Stimulated activated CD4-positive, alpha-beta T cell treated with anti-CD3 and anti-CD28 coated beads, Interleukin-4, amount 100 ng/mL, for 1 hour (primary cell): Measurements from ENCODE around the gene LRRC8D.

Experiments used
- DNase-seq: peaks from one replicate; pipeline ENCODE4 v3.0.0-alpha.2; 2020

Gene LRRC8D

GRCh38 chr1:89834083-89834704 is 13.4 kb downstream of the LRRC8D start:
- no peak for DNase-seq

DNA sequence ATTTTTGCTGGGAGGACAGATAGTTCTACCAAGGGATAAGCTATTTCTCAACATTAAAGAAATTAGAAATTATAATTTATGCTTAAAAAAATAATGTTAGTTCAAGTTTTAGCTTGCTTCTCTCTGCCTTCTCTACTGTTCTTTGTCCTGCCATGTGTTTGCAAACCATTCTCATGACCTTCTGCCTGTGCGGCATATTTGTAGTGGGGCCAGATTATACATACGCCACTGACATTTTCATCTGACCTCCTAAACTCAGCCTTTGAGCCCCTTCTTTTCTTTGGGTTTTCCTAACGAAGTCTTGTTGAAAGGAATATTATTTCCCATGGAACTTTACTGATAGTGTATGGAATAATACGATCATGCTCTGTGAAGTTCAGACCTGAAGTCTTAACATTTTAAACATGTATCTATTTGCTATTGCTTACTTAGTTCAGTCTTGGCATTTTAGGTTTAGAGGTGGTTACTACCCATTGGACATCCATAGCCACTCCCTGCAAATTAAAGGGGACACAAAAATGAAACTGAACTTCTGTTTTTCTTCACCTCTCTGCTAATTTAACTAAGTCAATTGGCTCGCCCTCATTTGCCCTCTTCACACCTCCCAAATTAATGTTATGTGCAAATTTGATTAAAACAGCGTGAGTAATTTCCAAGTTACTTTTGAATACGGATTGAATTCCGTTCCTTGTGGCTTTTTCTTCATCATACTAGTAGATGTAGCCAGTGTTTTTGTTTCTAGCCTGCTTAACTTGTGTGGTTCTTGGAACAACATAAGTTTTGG is 15.6 kb downstream of the LRRC8D start:
- DNase-seq, result no peak

GRCh38 chr1:89837036-89837481 is 16.2 kb downstream of the LRRC8D start:
- DNase-seq, result no peak

GRCh38 chr1:89837510-89837909 is 16.7 kb downstream of the LRRC8D start:
- DNase-seq, result no peak

DNA sequence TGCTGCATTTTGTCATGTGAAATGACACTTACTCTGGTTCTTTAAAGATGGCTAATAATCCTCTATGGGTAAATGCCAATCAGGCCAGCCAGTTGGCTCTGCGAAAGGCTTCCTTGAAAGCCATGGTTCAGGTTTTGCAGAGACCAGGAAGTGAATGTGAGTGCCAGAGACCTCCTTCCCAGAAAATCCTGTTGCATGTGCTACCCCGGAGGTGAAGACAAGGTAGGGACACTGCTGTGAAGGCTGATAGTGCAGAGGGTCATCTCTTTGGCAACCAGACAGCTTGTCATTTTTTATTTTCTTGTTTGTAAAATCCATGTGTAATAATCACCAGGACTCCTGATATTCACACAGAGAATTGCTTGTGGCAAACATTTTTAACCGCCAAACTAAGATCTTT is 18.7 kb downstream of the LRRC8D start:
- no peak for DNase-seq

DNA sequence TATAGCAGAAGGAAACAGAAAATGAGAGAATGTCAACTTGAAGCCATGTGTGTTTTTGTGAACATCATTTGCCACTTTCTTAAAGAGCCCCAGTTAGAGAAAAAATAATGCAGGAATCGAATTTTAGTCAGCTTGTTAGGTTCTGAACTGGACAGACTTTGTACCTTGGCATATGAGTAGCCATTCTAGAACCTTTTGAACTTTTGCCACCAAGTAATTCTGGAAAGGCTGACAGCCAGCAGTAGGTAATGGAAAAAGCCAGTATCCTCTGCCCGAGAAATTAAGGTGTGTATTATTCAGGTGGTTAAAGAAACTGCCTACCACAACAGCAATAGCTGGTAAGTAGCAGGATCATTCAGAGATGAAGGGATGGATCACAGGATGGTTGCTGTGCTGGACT is 20.7 kb downstream of the LRRC8D start:
- DNase-seq, result no peak

DNA sequence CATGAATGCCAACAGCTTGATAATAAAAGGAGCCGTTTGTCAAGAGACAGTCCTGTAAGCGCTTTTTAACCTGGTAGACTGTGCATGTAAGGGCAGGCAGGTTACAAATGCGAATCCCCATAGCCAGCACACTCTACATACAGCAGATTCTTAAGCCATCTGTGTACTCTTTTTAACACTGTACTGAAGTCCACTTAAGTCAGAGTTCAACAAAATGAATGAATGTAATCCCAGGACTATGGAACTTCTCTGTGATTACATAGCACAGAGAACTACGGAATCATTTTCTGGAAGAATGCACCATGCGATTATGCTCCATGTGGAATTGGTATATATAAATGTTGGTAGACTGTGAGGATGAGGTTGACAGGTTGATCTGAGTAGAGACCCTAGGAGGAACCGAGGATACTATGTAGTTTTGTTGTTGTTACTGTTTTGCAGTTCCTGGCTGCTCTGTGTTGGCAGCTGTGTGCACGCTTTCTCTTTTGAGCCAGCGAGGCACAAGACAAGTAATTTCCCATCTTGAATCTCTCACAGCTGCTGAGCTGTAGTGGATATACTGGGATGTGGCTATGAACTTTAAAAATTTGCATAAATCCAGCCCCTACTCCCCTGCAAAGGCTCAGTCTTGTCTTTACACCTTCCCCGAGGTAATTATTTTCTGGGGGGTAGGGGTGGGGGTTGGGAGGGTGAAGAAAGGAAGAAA is 21.9 kb downstream of the LRRC8D start:
- no peak for DNase-seq

- peak; percentile 82 for DNase-seq
These were observed 22.7 kb downstream of the LRRC8D start for GRCh38 chr1:89843273-89844130.

- peak; percentile 51 for DNase-seq
These were observed 23.5 kb downstream of the LRRC8D start for GRCh38 chr1:89844241-89844807.

DNA sequence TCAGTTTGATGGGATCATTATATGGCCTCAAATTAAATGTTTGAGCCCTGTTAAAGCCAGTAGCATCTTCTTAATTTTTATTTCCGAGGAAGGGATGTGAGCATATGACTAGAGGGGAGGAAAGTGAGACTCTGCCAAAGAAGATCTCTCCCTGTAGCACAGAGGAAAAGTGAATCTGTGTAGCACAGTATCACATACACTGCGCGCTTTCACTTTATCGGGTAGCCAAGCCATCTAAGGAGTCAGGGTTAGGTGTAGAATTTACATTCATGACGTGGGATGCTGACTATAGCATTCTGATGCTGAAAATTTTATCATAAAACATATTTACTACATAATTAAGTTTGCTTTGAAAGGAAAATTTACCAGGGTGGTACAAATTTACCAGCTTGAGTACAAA is 24.0 kb downstream of the LRRC8D start:
- DNase-seq, result no peak

GRCh38 chr1:89847191-89847729 is 26.4 kb downstream of the LRRC8D start:
- no peak for DNase-seq

GRCh38 chr1:89850844-89851415 is 30.1 kb downstream of the LRRC8D start:
- DNase-seq, result no peak

GRCh38 chr1:89854140-89854539 is 33.3 kb downstream of the LRRC8D start:
- no peak for DNase-seq

- no peak for DNase-seq
These were observed 34.7 kb downstream of the LRRC8D start for GRCh38 chr1:89855413-89856123.

- DNase-seq, result no peak
These were observed 42.5 kb downstream of the LRRC8D start for GRCh38 chr1:89863165-89863830.

DNA sequence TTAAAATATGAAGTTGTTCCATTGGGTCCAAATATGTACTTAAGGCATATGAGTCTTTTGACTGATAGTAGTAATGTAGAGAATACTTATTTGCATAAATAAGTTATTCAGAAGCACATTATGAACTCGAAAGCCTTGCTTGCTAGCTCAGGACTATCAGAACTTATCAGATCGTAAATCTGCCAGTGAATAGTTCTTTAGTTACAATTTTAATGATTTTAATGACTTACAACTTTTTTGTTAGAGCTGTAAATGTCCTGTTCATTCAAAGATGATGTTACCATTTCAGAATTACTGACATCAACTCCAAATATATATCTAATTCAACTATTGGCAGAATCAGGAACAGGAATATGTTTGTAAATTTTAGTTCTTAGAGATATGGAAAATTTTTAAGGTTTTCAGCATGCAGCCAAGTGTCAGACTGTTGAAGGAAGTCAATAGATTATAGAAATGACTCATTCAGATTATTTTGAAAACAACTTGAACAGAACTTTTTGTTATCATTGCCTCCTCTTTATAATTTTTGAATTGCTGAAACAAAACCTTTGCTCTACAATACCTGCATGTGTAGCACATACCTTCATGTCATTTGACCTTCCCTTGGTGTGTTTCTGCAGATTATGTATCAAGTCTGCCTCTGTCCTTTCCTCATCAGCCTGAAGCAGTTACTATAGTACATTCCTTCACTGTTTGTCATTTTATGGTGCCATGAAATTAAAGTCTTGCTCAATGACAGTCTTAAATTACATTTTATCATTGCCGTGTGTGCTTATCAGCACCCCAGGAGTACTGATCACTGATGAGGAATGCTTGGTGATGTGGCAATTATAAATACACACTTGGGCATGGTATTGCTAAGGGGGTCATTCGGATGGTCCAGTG is 44.9 kb downstream of the LRRC8D start:
- no peak for DNase-seq

GRCh38 chr1:89866568-89866967 is 45.7 kb downstream of the LRRC8D start:
- no peak for DNase-seq

- DNase-seq, result no peak
These were observed 50.2 kb downstream of the LRRC8D start for GRCh38 chr1:89870998-89871397.

- no peak for DNase-seq
These were observed 51.1 kb downstream of the LRRC8D start for GRCh38 chr1:89871768-89872473.
